GM21447 (cell line): ENCODE results near the gene ZNF830.
"Not testable (repeated sequence)": the region's sequence is repeated elsewhere in the genome, so short reads cannot be mapped to it uniquely, and the experiment has no call there.

Experiments
- ATAC-seq: cut with Tn5 transposase; IDR thresholded peaks from one replicate; pipeline ENCODE4 v1.9.1; 2021; ENCODE audit not compliant: unreplicated experiment

ZNF830 gene

DNA sequence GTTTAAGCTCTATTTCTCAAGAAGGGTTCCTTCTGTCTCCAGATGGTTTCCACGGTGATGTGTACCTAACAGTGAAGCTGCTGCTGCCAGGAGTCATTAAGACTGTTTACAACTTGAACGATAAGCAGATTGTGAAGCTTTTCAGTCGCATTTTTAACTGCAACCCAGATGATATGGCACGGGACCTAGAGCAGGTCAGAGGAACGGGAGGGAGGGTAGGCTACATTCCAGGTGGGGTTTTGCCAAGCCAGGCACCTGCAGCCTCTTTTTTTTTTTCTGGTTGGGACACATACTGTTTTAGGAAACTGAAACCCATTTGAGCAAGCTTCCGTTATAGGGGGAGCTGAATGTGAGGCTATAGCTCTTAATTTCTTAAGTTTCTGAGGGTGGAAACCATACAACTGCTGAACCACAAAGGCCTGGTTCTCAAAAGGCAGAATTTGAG, 29.6 kb downstream of the ZNF830 start:
- ATAC-seq: no peak

DNA sequence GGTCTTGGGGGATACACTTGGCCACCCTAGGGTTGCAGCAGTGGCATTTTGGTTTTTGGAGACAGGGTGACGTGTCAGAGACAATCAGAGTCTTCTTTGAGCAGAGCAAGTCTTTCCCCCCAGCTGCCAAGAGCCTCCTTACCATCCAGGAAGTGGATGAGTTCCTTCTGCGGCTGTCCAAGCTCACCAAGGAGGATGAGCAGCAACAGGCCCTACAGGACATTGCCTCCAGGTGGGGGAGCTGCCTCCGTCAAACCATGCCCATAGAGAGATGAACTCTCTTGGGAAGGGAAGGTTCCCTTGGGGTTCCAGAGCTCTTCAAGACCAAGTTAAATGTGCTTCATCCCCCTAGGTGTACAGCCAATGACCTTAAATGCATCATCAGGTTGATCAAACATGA, 30.3 kb downstream of the ZNF830 start:
- no peak for ATAC-seq

DNA sequence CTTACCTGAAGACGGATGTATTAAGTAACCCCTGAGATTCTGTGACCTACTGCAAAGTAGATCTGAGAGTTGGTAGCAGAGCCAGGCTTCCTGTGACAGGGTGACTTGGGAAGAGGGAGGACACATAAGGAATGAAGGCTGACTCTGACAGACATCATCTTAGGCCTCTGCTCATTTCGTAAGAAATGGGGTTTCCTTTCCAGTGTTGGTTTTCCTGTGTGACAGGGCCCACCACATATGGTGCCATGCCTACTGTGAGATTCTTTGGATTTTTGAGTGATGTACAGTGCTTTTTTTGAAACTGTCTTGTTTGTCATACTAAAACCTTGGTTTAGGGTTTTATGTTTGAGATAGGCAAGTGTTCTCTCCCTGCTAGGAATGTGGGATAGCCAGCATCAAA, 31.7 kb downstream of the ZNF830 start:
- no peak for ATAC-seq

DNA sequence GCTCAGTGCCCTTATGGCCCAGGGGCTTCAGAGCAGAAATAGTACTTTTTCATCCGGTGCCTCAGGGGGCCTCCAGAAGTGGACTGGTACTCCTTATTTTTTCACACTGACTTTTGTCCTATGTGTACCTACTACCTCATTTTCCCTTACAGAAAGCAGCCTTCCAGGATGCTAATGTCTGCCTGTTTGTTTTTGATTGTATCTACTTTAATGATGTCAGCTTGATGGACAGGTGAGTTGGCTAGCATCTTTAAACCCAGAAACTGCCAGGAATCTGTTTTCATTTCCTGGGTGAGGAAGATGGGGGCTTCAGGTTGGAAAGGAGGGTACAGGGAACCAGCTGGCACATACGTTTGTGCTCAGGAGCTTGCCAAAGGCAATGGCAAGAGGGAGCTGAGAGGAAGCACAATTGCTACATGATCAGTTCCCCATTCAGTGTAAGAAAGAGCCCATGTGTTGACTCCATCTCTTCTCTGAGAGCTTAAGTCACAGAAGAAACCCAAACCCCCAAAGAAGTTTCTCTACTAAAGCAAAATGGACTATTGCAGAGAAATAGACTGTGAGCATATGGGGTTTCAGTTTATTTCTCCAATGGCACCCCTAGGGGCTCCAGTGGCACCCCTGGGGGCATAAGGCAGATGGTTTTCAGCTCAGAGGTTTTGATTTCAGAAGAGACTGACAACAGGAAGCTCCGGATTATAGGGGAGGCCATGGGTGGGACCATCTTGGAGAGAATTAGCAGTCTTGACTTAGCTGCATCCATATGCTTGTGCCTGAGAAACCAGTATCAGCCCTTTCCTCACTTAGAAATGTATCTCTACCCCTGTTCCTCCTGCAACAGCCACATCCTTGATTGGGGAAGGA, 35.3 kb downstream of the ZNF830 start:
- ATAC-seq: no peak

DNA sequence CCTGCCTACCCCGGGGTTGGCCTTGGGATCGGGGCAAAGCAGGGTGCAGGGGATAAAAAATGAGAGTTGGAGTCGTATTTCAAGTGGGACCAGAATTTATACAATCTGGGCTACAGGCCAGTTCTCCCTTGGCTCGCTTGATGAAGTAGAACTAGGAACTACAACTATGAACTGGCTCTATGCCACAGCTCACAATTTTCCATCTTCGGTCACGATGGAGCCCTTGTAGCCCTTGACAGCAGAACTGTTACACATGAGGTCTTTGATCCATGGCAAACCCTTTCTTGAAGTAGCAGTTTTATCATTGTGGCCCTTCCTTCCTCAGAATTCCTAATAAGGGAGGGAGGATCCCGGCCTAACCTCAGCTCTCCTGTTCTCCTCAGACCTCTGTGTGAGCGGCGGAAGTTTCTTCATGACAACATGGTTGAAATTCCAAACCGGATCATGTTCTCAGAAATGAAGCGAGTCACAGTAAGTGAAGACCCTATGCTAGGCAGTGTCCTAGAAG, 36.1 kb downstream of the ZNF830 start:
- no peak for ATAC-seq

DNA sequence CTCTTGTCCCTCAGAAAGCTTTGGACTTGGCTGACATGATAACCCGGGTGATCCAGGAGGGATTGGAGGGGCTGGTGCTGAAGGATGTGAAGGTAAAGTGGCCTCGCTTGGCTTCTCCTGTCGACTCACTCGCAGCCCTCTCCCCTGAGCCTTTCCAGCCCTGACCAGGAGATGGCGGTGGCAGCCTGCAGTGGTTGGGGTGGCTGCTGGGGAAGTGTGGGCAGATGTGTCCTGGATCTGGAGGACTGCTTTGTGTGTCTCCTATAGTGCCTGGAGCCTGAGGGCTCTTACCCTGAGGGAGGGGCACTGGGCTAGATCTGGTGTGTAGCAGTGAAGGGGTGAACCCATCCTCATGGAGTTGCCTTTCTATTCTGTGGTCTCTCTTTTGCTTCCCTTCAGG, 36.9 kb downstream of the ZNF830 start:
- no peak for ATAC-seq

DNA sequence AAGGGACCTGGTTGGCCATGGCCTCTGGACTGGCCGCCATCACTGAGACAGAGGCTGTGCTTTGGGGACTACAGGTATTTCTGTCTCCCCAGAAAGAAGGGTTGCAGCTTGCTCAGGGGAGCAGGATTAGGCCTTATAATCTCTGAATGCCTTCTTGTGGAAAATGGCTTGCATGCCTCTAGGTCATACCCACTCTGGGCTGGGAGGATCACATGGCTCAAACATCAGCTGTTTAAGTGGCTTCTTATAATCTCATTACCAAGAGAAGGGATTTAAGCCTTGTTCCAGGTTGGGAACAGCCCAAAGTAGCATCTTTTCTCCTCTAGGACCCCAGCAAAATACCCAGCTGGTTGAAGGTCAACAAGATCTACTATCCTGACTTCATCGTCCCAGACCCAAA, 38.1 kb downstream of the ZNF830 start:
- ATAC-seq: no peak

DNA sequence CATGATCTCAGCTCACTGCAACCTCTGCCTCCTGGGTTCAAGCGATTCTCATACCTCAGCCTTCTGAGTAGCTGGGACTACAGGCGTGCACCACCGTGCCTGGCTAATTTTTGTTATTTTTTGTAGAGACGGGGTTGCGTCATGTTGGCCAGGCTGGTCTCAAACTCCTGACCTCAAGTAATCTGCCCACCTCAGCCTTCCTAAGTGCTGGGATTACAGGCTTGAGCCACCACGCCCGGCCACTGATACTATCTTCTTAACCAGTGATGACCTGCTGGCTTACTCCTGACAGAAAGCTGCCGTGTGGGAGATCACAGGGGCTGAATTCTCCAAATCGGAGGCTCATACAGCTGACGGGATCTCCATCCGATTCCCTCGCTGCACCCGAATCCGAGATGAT, 39.6 kb downstream of the ZNF830 start:
- not testable (repeated sequence) for ATAC-seq

DNA sequence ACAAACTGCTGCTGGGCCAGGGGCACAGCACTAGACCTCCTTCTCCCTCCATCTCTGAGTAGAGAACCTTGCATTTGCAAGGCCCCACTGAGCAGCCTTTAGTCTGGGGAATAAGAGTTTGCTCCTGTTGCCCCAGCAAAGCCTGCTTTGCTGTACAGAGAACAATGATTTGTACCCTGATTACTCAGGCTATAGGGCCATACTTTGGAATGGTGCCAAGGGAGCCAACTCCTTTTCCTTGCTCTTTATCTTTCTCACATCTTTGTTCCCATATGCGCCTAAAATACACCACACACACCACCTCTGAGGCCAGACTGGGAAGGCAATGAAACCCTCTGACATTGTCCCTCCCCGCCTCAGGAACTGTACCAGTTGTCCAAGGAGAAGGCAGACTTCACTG, 40.2 kb downstream of the ZNF830 start:
- no peak for ATAC-seq

DNA sequence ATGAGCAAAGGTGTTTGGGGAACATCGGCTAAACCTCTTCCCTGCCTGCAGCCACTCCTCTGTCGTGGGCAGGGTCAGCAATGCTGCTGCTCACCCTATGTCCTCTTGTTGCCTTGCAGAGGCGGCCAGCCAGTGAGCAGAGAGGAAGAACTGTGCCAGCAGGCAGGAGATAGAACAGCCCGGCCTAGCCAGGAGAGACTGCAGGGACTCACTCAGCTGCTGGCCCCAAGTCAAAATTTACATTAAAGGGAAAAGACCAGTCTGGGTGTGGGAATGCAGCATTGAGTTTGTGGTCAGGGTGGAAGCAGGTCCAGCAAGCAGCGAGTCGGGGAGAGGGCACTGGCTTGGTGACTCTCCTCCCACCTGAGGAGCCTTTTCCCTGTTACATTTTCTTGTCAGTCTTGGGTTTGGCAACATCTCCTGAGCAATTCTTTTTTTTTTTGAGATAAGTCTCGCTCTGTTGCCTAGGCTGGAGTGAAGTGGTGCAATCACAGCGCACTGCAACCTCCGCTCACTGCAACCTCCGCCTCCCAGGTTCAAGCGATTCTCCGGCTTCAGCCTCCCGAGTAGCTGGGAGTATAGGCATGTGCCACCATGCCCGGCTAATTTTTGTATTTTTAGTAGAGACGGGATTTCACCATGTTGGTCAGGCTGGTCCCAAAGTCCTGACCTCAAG, 41.7 kb downstream of the ZNF830 start:
- no peak for ATAC-seq

DNA sequence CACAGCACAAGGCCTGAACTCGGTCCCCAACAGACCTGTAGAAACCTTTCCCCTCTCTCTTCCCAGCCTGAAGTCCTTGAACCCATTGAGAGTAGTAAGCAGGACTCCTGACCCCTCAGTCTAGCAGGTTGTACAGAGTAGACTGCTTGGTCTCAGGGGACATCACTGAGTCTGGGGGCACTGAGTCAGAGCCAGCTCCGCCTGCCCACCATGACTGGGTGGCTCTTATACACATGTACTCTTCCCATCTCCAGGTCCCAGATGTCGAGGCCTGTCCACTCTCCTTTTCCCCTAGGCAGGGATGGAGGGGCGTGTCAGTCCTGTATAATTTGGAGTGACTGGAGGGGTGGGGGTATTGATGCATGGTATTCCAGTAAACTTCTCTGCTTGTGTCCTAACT, 42.4 kb downstream of the ZNF830 start:
- ATAC-seq: no peak

DNA sequence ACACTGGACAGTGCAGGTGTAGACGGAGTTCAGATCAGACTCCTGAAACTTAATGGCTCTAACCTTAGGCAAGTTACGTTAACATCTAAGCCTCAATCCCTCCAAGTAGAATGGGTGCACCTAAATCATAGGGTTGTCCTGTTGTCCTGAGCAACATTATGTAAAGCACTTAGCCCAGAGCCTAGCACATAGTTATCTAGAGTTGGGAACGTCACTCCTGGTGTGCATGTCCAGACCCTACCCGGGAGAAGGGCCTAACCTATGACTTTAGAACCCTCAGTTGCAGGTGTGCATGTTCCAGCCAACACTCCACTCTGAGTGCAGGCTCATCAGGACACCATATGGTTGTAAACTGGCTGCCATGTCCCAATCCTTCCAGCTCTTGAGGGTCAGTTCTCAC, 45.0 kb downstream of the ZNF830 start:
- no peak for ATAC-seq

DNA sequence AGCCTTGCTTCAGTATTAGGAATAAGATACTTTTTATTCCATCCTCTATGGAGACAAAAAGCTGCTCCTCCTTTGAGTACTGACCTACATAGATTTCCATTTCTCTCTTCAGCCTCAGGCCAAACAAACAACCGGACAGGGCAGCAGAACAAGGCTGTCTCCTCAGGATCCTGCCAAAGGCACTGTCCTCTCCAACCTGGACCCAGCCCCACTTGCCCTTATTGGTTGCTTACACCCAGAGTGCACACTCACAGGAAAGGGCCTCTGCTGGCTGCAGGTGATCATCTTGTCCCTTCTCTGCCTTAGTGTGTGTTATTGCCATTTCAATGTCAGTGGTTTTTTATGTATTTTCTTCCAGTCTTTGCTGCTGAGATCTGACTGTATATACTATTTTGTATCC, 45.6 kb downstream of the ZNF830 start:
- no peak for ATAC-seq

DNA sequence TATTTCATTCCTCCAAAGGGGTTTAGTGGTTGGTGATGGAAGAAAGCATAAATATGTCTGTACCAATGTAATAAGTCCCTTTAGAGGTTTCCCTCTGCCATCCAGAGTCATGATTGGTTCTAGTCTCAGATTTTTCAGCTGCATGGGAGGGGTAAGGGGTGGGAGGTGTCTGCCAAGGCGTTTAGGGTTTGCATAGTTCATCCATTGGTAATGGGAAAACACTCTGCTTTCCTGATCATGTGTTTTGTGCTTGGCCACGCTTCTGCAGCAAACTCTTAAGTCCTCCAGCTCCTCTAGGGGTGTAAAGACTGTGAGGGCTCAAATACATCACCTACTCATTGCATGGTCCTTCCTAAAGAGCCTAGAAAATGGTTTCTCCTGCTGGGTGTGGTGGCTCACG, 48.8 kb downstream of the ZNF830 start:
- ATAC-seq: no peak

DNA sequence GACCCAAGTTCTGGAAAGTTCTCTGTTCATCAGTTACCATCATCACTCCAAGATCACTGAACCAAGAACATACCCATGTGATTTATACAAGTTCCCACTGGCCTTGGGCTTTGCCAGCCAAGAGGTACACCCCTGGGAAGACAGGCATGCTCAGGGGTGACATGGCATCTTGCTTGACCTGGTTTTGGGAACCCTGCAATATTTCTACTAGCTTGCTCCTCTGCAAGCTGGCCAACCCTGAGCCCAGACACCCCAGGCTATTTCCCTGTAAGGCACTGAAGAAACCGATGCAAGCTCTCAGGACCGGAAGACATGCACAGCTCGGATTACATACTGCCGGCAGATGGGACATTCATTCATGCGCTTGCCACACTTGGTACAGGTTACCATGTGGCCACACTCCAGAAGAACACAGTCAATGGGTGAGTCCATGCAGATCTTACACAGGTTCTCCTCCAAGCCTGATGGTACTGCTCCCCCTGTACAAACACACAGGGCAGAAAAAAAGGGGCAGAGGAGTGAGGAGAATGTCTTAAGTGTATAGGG, 50.4 kb downstream of the ZNF830 start:
- no peak for ATAC-seq
